H9 (cell line): ENCODE data around the gene ZFYVE19. TPM values are rescaled to one million over a fixed set of nuclear protein-coding genes. Genes with fewer than 3 reads are reported as not detected.

ENCODE experiments used
- DNase-seq: peaks from one replicate; pipeline ENCODE4 v3.0.0-alpha.2; 2017
- H2AFZ ChIP-seq: one replicate; pipeline ENCODE4 v1.6.1; 2013; ENCODE audit warnings: mild to moderate bottlenecking, low read length, control low read depth, moderate library complexity
- H2AK5ac ChIP-seq: 2 replicates; pipeline ENCODE4 v1.6.1; 2013; ENCODE audit warnings: low read length, control low read depth, mixed read lengths; ENCODE audit not compliant: insufficient read length
- H2BK120ac ChIP-seq: one replicate; pipeline ENCODE4 v1.6.1; 2013; ENCODE audit warnings: low read depth, mild to moderate bottlenecking, low read length, control low read depth, inconsistent platforms; ENCODE audit not compliant: poor library complexity, severe bottlenecking
- H2BK12ac ChIP-seq: 2 replicates; pipeline ENCODE4 v1.6.1; 2013; ENCODE audit warnings: low read length, control low read depth, mixed read lengths, low read depth; ENCODE audit not compliant: insufficient read length
- H2BK15ac ChIP-seq: 2 replicates; pipeline ENCODE4 v1.6.1; 2013; ENCODE audit warnings: low read depth, low read length, control low read depth
- H2BK20ac ChIP-seq: one replicate; pipeline ENCODE4 v1.6.1; 2013; ENCODE audit warnings: low read depth, mild to moderate bottlenecking, low read length, control low read depth, inconsistent platforms; ENCODE audit not compliant: poor library complexity, severe bottlenecking
- H2BK5ac ChIP-seq: 2 replicates; pipeline ENCODE4 v1.6.1; 2013; ENCODE audit warnings: low read length, control low read depth, mixed read lengths; ENCODE audit not compliant: insufficient read length
- H3K14ac ChIP-seq: 2 replicates; pipeline ENCODE4 v1.6.1; 2013; ENCODE audit warnings: low read length, control low read depth; ENCODE audit not compliant: insufficient read depth
- H3K18ac ChIP-seq: 2 replicates; pipeline ENCODE4 v1.6.1; 2013; ENCODE audit warnings: low read depth, mild to moderate bottlenecking, mixed read lengths, low read length, control low read depth; ENCODE audit not compliant: insufficient read length
- H3K23ac ChIP-seq: 2 replicates; pipeline ENCODE4 v1.6.1; 2013; ENCODE audit warnings: low read length, control low read depth, mixed read lengths, low read depth; ENCODE audit not compliant: insufficient read length
- H3K23me2 ChIP-seq: 2 replicates; pipeline ENCODE4 v1.6.1; 2013; ENCODE audit warnings: low read depth, mild to moderate bottlenecking, mixed read lengths, low read length, control low read depth; ENCODE audit not compliant: insufficient read length, poor library complexity, severe bottlenecking
- H3K27ac ChIP-seq: 2 replicates; pipeline ENCODE4 v1.5.1; 2013; ENCODE audit warnings: low read length, control low read depth, mixed read lengths, low read depth; ENCODE audit not compliant: insufficient read length
- H3K27me3 ChIP-seq: 2 replicates; pipeline ENCODE4 v1.6.1; 2013; ENCODE audit warnings: low read length, control low read depth, inconsistent platforms; ENCODE audit not compliant: insufficient read depth
- H3K4ac ChIP-seq: 2 replicates; pipeline ENCODE4 v1.6.1; 2013; ENCODE audit warnings: low read depth, mild to moderate bottlenecking, control low read depth, inconsistent platforms, low read length, moderate library complexity
- H3K4me1 ChIP-seq: 2 replicates; pipeline ENCODE4 v1.6.1; 2013; ENCODE audit warnings: low read length, control low read depth, inconsistent platforms; ENCODE audit not compliant: insufficient read depth
- H3K4me2 ChIP-seq: 2 replicates; pipeline ENCODE4 v1.6.1; 2013; ENCODE audit warnings: low read length, control low read depth, mixed read lengths; ENCODE audit not compliant: insufficient read length, insufficient read depth
- H3K56ac ChIP-seq: 2 replicates; pipeline ENCODE4 v1.6.1; 2013; ENCODE audit warnings: low read depth, mild to moderate bottlenecking, mixed read lengths, low read length, control low read depth; ENCODE audit not compliant: insufficient read length
- H3K79me1 ChIP-seq: 2 replicates; pipeline ENCODE4 v1.6.1; 2013; ENCODE audit warnings: low read depth, mild to moderate bottlenecking, moderate library complexity, low read length, control low read depth, inconsistent platforms; ENCODE audit not compliant: insufficient read depth, poor library complexity, severe bottlenecking
- H3K79me2 ChIP-seq: 2 replicates; pipeline ENCODE4 v1.6.1; 2013; ENCODE audit warnings: low read length, control low read depth, inconsistent platforms; ENCODE audit not compliant: insufficient read depth
- H3K9ac ChIP-seq: 2 replicates; pipeline ENCODE4 v1.6.1; 2013; ENCODE audit warnings: low read length, control low read depth, mixed read lengths; ENCODE audit not compliant: insufficient read length; ENCODE audit errors: extremely low read depth
- H3K9me3 ChIP-seq: one replicate; pipeline ENCODE4 v1.6.1; 2013; ENCODE audit warnings: low read depth, low read length, inconsistent platforms; ENCODE audit not compliant: control insufficient read depth
- H3T11ph ChIP-seq: one replicate; pipeline ENCODE4 v1.6.1; 2013; ENCODE audit warnings: mild to moderate bottlenecking, low read length, control low read depth, inconsistent platforms
- H4K20me1 ChIP-seq: one replicate; pipeline ENCODE4 v1.6.1; 2013; ENCODE audit not compliant: control insufficient read depth, insufficient read length, insufficient read depth
- H4K5ac ChIP-seq: 2 replicates; pipeline ENCODE4 v1.6.1; 2013; ENCODE audit warnings: low read depth, mild to moderate bottlenecking, mixed read lengths, low read length, control low read depth; ENCODE audit not compliant: insufficient read length
- H4K8ac ChIP-seq: replicated peaks from 2 replicates; pipeline ENCODE4 v1.6.1; 2013; ENCODE audit warnings: low read length, control low read depth, mixed read lengths, low read depth; ENCODE audit not compliant: insufficient read length
- H4K91ac ChIP-seq: 2 replicates; pipeline ENCODE4 v1.6.1; 2013; ENCODE audit warnings: low read depth, mild to moderate bottlenecking, moderate library complexity, mixed read lengths, low read length, control low read depth; ENCODE audit not compliant: insufficient read length
- H3K27ac Mint-ChIP-seq, 3 experiments: 2 replicates in 2 of 3; 3 replicates in 1 of 3; pipeline ENCODE4 v1.8.0; 2020 to 2021; ENCODE audit warnings: mixed read lengths in 3 of 3, mild to moderate bottlenecking in 1 of 3, moderate library complexity in 1 of 3
- H3K27me3 Mint-ChIP-seq: 2 replicates; pipeline ENCODE4 v1.8.0; 2021; ENCODE audit warnings: low read depth, mild to moderate bottlenecking, moderate library complexity, mixed read lengths
- H3K36me3 Mint-ChIP-seq, 3 experiments: 2 replicates in 2 of 3; 3 replicates in 1 of 3; pipeline ENCODE4 v1.8.0; 2020 to 2021; ENCODE audit warnings: low read depth in 3 of 3, mixed read lengths in 3 of 3; ENCODE audit not compliant: insufficient read depth in 1 of 3
- H3K4me1 Mint-ChIP-seq, 2 experiments: 2 replicates each; pipeline ENCODE4 v1.8.0; 2020; ENCODE audit warnings: mixed read lengths in 2 of 2
- H3K4me3 Mint-ChIP-seq, 2 experiments: 2 replicates in 1 of 2; 3 replicates in 1 of 2; pipeline ENCODE4 v1.8.0; 2020 to 2021; ENCODE audit warnings: mild to moderate bottlenecking in 2 of 2, mixed read lengths in 2 of 2, moderate library complexity in 1 of 2
- H3K9me3 Mint-ChIP-seq, 2 experiments: 2 replicates in 1 of 2; 3 replicates in 1 of 2; pipeline ENCODE4 v1.8.0; 2020; ENCODE audit warnings: mild to moderate bottlenecking in 2 of 2, mixed read lengths in 2 of 2, moderate library complexity in 1 of 2
- CTCF ChIP-seq: fragments of 200-600 bp; sonication (generic); conservative IDR thresholded peaks from 3 replicates; pipeline ENCODE4 v1.8.0; 2021; ENCODE audit warnings: antibody characterized with exemption, mild to moderate bottlenecking
- WGBS: extraction: QIAGEN DNeasy Blood & Tissue Kit; methylation state at CpG from one replicate; pipeline ENCODE4 v1.1.7; 2013; ENCODE audit warnings: missing lambda C conversion rate, low lambda C conversion rate, mixed read lengths; ENCODE audit not compliant: insufficient read length; ENCODE audit errors: extremely low coverage; 5-methylcytosine and 5-hydroxymethylcytosine counted together
- total RNA-seq: library from RNA; stranded (reverse); gene quantifications from 2 replicates; pipeline ENCODE4 v1.2.1, GENCODE V29; 2021

Gene ZFYVE19
- total RNA-seq, 1 experiment from 2014 or later, result 11.3 TPM

GRCh38 chr15:40857601-40858341 is 50.9 kb downstream of the ZFYVE19 start:
- Histone ChIP-seq H3K79me2 (no peaks in the 10 kb centered on the region), H2BK20ac (no peak overlapping the region), H3K56ac (no peak overlapping the region), H3K4me1 (no peaks in the 10 kb centered on the region), H3K18ac (no peak overlapping the region), H4K91ac (no peak overlapping the region), H3K9me3 (no peaks in the 10 kb centered on the region), H3K27me3 (no peaks in the 10 kb centered on the region), H3K23ac (no peak overlapping the region), H3K4ac (no peak overlapping the region), H2AK5ac (no peak overlapping the region), H3K23me2 (no peaks in the 10 kb centered on the region), H3K9ac (no peak overlapping the region), H4K8ac (no peak overlapping the region), H3K14ac (no peak overlapping the region), H3K27ac (no peak overlapping the region), H4K5ac (no peak overlapping the region), H3K4me2 (no peak overlapping the region), H3K79me1 (no peaks in the 10 kb centered on the region), H2BK15ac (no peak overlapping the region), H3T11ph (no peak overlapping the region), H4K20me1 (no peaks in the 10 kb centered on the region), H2AFZ (no peak overlapping the region), H2BK12ac (no peak overlapping the region), H2BK120ac (no peak overlapping the region), H2BK5ac (no peak overlapping the region)
- Mint-ChIP-seq H3K27ac (peak overlapping the region; percentile 31 to 75 (median 44); a peak in 5 of 7 replicates), H3K9me3 (no peaks in the 10 kb centered on the region), H3K4me3 (no peak overlapping the region), H3K27me3 (peaks cover 1% of the 10 kb centered on the region; the same call in 1 of the 2 replicates), H3K36me3 (peaks cover 9 to 51% (median 46%) of the 10 kb centered on the region in 3 experiments; a peak in 6 of 7 replicates), H3K4me1 (peaks cover 23 to 27% of the 10 kb centered on the region in 2 experiments)
- WGBS, result no CpG with 5 or more reads among the region's 15 CpGs
- peak; percentile 96 for TF ChIP-seq CTCF
- DNase-seq, result peak; percentile 87
